Left lung (tissue), 10 donors: ENCODE measurements around the gene MX1. TPM values are rescaled to one million over a fixed set of nuclear protein-coding genes. Genes with fewer than 3 reads are reported as not detected.
A peak's percentile ranks its signal among the peaks of the same experiment; 100 is the strongest.

Experiments
- ATAC-seq: fragments of 200-7000 bp; cut with Tn5 transposase; one replicate; pipeline ENCODE4 v1.9.1; 2020; ENCODE audit warnings: moderate library complexity
- DNase-seq, 4 donors: peaks; one replicate each; pipeline ENCODE4 v3.0.0-alpha.2; 2013 to 2020
- H3K27ac ChIP-seq, 2 donors: fragments of 200-600 bp; sonication (generic) in 1 of 2; one replicate each; pipeline versions ENCODE4 v1.5.0 to v1.8.0; 2020 to 2021
- H3K27me3 ChIP-seq, 2 donors: fragments of 200-600 bp; sonication (generic) in 1 of 2; one replicate each; pipeline versions ENCODE4 v1.5.0 to v1.8.0; 2020 to 2021
- H3K36me3 ChIP-seq, 2 donors: fragments of 200-600 bp; sonication (generic) in 1 of 2; one replicate each; pipeline versions ENCODE4 v1.5.0 to v1.8.0; 2020 to 2021
- H3K4me1 ChIP-seq, 2 donors: fragments of 200-600 bp; one replicate each; pipeline ENCODE4 v1.8.0; 2021
- H3K4me3 ChIP-seq, 2 donors: fragments of 200-600 bp; sonication (generic) in 1 of 2; one replicate each; pipeline versions ENCODE4 v1.5.0 to v1.8.0; 2020 to 2021; ENCODE audit warnings: mild to moderate bottlenecking in 1 of 2
- H3K9me3 ChIP-seq, 2 donors: fragments of 200-600 bp; sonication (generic) in 1 of 2; one replicate each; pipeline versions ENCODE4 v1.5.0 to v1.8.0; 2020 to 2021
- intact Hi-C, 2 donors: fragments of 100-400 bp; cut with DNase I; formaldehyde crosslinking; loops; one replicate each; pipeline versions ENCODE4 v1.11.2 to v1.14.2; 2022
- polyA plus RNA-seq, 6 donors: library from polyadenylated mRNA; unstranded; fragments of 120-200 nt; gene quantifications; one replicate each; pipeline ENCODE4 v1.2.1, GENCODE V29; 2013; ENCODE audit not compliant: insufficient read length in 6 of 6
- total RNA-seq, 2 donors: library from RNA; stranded (reverse); fragmentation: NEBNext Ultra II Directional; extraction: Animal tissue kit (Norgen Biotek cat#: 25700); gene quantifications; one replicate each; pipeline ENCODE4 v1.2.1, GENCODE V29; 2021
- TF ChIP-seq, protein P1 (sequence below), 2 donors: fragments of 200-600 bp; sonication (generic) in 1 of 2; IDR thresholded peaks; one replicate each; pipeline versions ENCODE4 v1.5.0 to v1.8.0; 2021; ENCODE audit warnings: antibody characterized with exemption in 2 of 2
- donor health status: DM: no; HTN: yes; CAD: no.
- donor health status: DM: no; HTN: no; CAD: no.

The MX1 gene
- total and polyA plus RNA-seq, 8 donors = 6.0 to 66.3 (median 9.2) TPM

DNA sequence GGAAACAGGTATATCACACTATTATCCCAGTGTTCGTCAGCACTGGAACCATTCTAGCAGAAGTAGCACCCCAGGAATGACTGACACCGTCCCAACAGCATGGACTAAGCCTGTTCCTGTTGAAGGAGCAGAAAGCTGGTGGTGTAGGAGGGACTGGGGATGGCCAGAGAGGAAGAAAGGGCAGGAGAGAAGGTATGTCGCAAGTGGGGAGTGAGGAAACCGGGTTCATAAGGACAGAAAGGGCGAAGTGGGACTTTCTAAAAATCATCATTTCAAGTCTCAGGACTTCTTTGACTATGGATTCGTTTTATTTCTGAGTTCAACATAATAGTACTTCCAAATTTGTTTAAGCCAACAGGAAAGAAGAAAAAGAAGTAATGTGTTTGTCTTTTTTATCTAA is 19.7 kb upstream of the MX1 start:
- ATAC-seq = peak; percentile 57
- TF ChIP-seq, protein P1, sequence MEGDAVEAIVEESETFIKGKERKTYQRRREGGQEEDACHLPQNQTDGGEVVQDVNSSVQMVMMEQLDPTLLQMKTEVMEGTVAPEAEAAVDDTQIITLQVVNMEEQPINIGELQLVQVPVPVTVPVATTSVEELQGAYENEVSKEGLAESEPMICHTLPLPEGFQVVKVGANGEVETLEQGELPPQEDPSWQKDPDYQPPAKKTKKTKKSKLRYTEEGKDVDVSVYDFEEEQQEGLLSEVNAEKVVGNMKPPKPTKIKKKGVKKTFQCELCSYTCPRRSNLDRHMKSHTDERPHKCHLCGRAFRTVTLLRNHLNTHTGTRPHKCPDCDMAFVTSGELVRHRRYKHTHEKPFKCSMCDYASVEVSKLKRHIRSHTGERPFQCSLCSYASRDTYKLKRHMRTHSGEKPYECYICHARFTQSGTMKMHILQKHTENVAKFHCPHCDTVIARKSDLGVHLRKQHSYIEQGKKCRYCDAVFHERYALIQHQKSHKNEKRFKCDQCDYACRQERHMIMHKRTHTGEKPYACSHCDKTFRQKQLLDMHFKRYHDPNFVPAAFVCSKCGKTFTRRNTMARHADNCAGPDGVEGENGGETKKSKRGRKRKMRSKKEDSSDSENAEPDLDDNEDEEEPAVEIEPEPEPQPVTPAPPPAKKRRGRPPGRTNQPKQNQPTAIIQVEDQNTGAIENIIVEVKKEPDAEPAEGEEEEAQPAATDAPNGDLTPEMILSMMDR (IDR thresholded peaks at IDR 0.05) = no peak
- no peak overlapping the region for H3K4me3 ChIP-seq
- H3K4me1 ChIP-seq = peaks cover 0 to 11% of the 10 kb centered on the region in 2 donors
- no peaks in the 10 kb centered on the region for H3K9me3 ChIP-seq
- H3K27ac ChIP-seq = no peak overlapping the region
- intact Hi-C loops = no loop called here
- peak in 1 of 4 donors; percentile 53 for DNase-seq
- no peaks in the 10 kb centered on the region for H3K27me3 ChIP-seq
- H3K36me3 ChIP-seq = peaks cover 0 to 90% of the 10 kb centered on the region in 2 donors

DNA sequence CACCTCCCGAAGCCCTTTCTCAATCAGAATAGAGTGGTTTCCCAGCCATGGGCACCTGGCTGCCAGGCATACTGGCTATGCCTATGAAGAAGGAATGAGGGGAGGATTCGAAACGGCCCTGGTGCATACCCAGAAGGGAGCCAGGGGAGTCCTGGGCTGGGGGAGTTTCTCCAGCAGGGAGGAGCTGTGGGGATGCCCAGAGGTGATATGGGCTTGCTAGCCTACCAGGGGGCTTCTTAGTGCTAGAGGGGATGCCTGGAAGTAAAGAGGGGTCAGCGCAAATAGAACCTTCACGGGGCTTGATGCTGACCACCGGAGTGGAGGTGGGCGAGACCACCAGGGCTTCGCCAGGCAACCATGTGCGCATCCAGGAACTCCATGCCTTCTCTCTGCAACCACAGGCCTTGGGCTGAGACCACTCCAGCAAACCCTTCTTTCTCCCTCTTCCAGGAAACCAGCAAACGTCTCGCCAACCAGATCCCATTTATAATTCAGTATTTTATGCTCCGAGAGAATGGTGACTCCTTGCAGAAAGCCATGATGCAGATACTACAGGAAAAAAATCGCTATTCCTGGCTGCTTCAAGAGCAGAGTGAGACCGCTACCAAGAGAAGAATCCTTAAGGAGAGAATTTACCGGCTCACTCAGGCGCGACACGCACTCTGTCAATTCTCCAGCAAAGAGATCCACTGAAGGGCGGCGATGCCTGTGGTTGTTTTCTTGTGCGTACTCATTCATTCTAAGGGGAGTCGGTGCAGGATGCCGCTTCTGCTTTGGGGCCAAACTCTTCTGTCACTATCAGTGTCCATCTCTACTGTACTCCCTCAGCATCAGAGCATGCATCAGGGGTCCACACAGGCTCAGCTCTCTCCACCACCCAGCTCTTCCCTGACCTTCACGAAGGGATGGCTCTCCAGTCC is 18.2 kb upstream of the MX1 start:
- TF ChIP-seq, protein P1 (IDR thresholded peaks at IDR 0.05) = no peak
- DNase-seq (no peak), ATAC-seq (no peak)
- H3K27me3 ChIP-seq = no peaks in the 10 kb centered on the region
- intact Hi-C loops = no loop called here
- H3K27ac ChIP-seq = no peak overlapping the region
- H3K4me3 ChIP-seq = no peak overlapping the region
- H3K9me3 ChIP-seq = no peaks in the 10 kb centered on the region
- H3K4me1 ChIP-seq = peaks cover 0 to 14% of the 10 kb centered on the region in 2 donors
- peaks cover 0 to 76% of the 10 kb centered on the region in 2 donors for H3K36me3 ChIP-seq

DNA sequence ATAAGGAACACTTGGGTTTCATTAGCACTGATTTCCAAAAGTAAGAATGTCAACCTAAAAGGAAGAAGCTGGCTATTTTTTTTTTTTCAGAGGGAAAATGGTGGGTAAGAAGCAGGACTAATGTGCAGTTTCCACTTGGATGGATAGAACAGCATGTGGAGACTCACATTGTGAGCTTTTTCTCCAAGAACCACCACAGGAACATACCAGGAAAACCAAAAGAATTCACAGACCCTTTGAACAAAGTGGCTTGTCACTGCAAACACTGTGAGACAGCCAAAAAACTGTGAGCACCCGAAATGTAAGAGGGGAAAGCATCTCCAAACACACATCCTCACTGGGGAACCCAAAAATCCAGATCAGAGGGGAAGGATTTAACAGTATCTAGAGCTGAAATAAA is 15.7 kb upstream of the MX1 start:
- Histone ChIP-seq H3K27me3 (no peaks in the 10 kb centered on the region), H3K36me3 (peaks cover 0 to 54% of the 10 kb centered on the region in 2 donors), H3K9me3 (no peaks in the 10 kb centered on the region), H3K4me1 (peaks cover 0 to 14% of the 10 kb centered on the region in 2 donors), H3K4me3 (no peak overlapping the region), H3K27ac (no peak overlapping the region)
- DNase-seq = no peak
- intact Hi-C loops = no loop called here
- TF ChIP-seq, protein P1 (IDR thresholded peaks at IDR 0.05) = no peak
- no peak for ATAC-seq

DNA sequence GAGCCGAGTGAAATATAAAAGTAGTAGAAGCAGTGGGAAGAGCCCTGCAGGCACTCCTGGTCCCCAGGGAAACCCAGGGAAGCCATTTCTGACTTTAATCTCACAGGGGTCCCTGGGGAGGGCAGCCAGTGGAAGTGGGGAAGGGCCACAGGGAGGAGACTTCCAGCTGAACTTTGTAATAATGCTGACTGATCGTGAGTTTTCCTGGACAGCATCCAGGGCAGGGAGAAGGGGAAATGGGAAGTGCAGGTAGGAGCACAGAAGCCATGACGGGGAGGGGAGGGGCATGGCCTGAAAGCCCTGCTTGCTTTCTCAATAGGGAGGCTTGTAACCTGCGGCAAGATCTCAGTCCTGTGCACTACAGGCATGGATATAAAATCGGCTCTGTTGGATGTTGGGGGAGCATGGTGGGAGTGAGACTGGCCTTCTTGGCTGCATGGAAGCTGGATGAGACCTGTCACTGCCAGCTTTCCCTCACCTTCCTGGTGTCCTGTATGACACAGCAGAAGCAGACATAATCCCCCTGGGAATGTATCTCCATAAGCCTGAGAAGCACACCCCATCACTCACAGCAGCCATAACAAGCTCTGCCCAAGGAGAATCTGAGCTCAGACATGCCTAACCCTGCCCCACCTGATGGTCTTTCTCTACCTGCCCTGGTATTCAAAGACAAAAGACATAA is 15.1 kb upstream of the MX1 start:
- H3K27me3 ChIP-seq = no peaks in the 10 kb centered on the region
- no peaks in the 10 kb centered on the region for H3K9me3 ChIP-seq
- H3K36me3 ChIP-seq = peaks cover 0 to 51% of the 10 kb centered on the region in 2 donors
- H3K27ac ChIP-seq = no peak overlapping the region
- no peak for DNase-seq
- TF ChIP-seq, protein P1 (IDR thresholded peaks at IDR 0.05) = no peak
- no peak overlapping the region for H3K4me3 ChIP-seq
- intact Hi-C loops = no loop called here
- peaks cover 0 to 13% of the 10 kb centered on the region in 2 donors for H3K4me1 ChIP-seq
- ATAC-seq = peak; percentile 8
